ENCODE data around the gene LRRC1. TPM values are rescaled to one million over a fixed set of nuclear protein-coding genes. Genes with fewer than 3 reads are reported as not detected.

LRRC1 gene
- polyA plus RNA-seq, 1 donor (not counting 4 experiments of a cell fraction or from before 2014, with no cell fraction given): 19.7 TPM

DNA sequence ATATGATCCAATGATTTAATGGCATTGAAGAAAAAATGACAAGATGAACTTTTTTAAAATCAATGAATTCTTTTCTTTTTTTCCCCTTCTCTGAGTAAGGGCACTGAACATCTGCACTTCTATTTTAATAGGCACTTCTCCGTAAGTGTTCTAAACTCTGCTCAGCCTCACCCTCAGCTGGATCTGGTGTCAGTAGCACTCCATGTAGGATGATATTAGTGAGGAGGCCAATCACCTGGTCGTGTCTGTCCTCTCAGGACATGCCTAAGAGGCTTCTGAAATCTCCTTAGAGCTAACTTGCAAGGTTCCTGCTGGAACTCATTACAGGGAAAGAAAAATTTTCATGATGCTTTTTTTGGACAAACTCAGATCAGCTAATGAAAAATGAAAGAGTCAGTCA is 167.8 kb downstream of the LRRC1 start:
- dilution Hi-C loops (cut with MboI; ENCODE audit: extremely low pct_ligation_motif_present, low sequenced_read_pairs): no loop called here
- H3K9ac ChIP-seq (ENCODE audit: control insufficient read depth, extremely low read depth, insufficient read depth, low read length): no peak overlapping the region
- no peak for TF ChIP-seq EZH2 (IDR thresholded peaks at IDR 0.05; ENCODE audit: low read length)
- TF ChIP-seq, protein P1, sequence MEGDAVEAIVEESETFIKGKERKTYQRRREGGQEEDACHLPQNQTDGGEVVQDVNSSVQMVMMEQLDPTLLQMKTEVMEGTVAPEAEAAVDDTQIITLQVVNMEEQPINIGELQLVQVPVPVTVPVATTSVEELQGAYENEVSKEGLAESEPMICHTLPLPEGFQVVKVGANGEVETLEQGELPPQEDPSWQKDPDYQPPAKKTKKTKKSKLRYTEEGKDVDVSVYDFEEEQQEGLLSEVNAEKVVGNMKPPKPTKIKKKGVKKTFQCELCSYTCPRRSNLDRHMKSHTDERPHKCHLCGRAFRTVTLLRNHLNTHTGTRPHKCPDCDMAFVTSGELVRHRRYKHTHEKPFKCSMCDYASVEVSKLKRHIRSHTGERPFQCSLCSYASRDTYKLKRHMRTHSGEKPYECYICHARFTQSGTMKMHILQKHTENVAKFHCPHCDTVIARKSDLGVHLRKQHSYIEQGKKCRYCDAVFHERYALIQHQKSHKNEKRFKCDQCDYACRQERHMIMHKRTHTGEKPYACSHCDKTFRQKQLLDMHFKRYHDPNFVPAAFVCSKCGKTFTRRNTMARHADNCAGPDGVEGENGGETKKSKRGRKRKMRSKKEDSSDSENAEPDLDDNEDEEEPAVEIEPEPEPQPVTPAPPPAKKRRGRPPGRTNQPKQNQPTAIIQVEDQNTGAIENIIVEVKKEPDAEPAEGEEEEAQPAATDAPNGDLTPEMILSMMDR (optimal IDR thresholded peaks at IDR 0.05 in 1 of 3, IDR thresholded peaks at IDR 0.05 in 1 of 3, conservative IDR thresholded peaks at IDR 0.05 in 1 of 3; ENCODE audit: extremely low read depth in 1 of 3, insufficient read depth in 2 of 3, low read length in 3 of 3): no peak
- H3K9me3 ChIP-seq (ENCODE audit: control insufficient read depth, low read depth, low read length): no peaks in the 10 kb centered on the region
- no peaks in the 10 kb centered on the region for H4K20me1 ChIP-seq (ENCODE audit: control insufficient read depth, extremely low read depth, insufficient read depth, low read length)
- H3K27ac ChIP-seq (ENCODE audit: control insufficient read depth, insufficient read depth, low read length): no peak overlapping the region
- H3K79me2 ChIP-seq (ENCODE audit: control insufficient read depth, insufficient read depth, low read length): no peaks in the 10 kb centered on the region
- FAIRE-seq (no peak), DNase-seq (ENCODE audit: low read depth, low spot score) (no peak)
- no peak overlapping the region for H2AFZ ChIP-seq (ENCODE audit: control insufficient read depth, low read length)
- no peaks in the 10 kb centered on the region for H3K9me1 ChIP-seq (ENCODE audit: control insufficient read depth, extremely low read depth, insufficient read depth, low read length)
- no peak overlapping the region for H3K4me2 ChIP-seq (ENCODE audit: control insufficient read depth, extremely low read depth, insufficient read depth, low read depth, low read length)
- H3K27me3 ChIP-seq (ENCODE audit: control insufficient read depth, extremely low read depth, insufficient read depth, low read length): no peaks in the 10 kb centered on the region
- peaks cover 2% of the 10 kb centered on the region for H3K4me1 ChIP-seq (ENCODE audit: control insufficient read depth, extremely low read depth, insufficient read depth, low read length)
- H3K4me3 ChIP-seq (ENCODE audit: control insufficient read depth in 2 of 3, extremely low read depth in 1 of 3, insufficient read depth in 2 of 3, low read depth in 1 of 3, low read length in 3 of 3): no peak overlapping the region
- no peaks in the 10 kb centered on the region for H3K36me3 ChIP-seq (ENCODE audit: control insufficient read depth in 2 of 2, extremely low read depth in 1 of 2, insufficient read depth in 2 of 2, low read length in 2 of 2)

DNA sequence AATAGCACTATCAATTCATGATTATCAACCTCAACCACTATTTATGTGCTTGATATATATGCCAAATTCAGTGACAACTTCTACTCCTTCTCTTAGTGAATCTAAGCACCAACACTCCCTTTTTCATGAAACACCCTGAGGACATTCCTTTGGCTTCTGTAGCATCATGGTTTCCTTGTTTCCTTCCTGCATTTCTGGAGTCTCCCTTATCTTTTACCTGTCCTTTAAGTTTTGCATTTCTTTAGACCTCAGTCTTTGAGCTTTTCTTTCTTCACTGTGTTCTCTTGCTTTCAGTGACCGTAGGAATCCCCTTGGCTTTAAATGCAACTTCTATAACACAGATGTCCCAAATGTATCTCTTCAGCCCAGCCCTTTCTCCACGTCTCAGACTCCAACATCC is 172.6 kb downstream of the LRRC1 start:
- Histone ChIP-seq H3K27ac (ENCODE audit: control insufficient read depth, insufficient read depth, low read length) (no peak overlapping the region), H3K79me2 (ENCODE audit: control insufficient read depth, insufficient read depth, low read length) (no peaks in the 10 kb centered on the region), H3K4me1 (ENCODE audit: control insufficient read depth, extremely low read depth, insufficient read depth, low read length) (no peaks in the 10 kb centered on the region), H4K20me1 (ENCODE audit: control insufficient read depth, extremely low read depth, insufficient read depth, low read length) (no peaks in the 10 kb centered on the region), H3K9me3 (ENCODE audit: control insufficient read depth, low read depth, low read length) (no peaks in the 10 kb centered on the region), H3K4me2 (ENCODE audit: control insufficient read depth, extremely low read depth, insufficient read depth, low read depth, low read length) (no peak overlapping the region), H2AFZ (ENCODE audit: control insufficient read depth, low read length) (no peak overlapping the region), H3K36me3 (ENCODE audit: control insufficient read depth in 2 of 2, extremely low read depth in 1 of 2, insufficient read depth in 2 of 2, low read length in 2 of 2) (no peaks in the 10 kb centered on the region), H3K9ac (ENCODE audit: control insufficient read depth, extremely low read depth, insufficient read depth, low read length) (no peak overlapping the region), H3K27me3 (ENCODE audit: control insufficient read depth, extremely low read depth, insufficient read depth, low read length) (no peaks in the 10 kb centered on the region), H3K9me1 (ENCODE audit: control insufficient read depth, extremely low read depth, insufficient read depth, low read length) (no peaks in the 10 kb centered on the region), H3K4me3 (ENCODE audit: control insufficient read depth in 2 of 3, extremely low read depth in 1 of 3, insufficient read depth in 2 of 3, low read depth in 1 of 3, low read length in 3 of 3) (no peak overlapping the region)
- FAIRE-seq: peak; percentile 13
- dilution Hi-C loops (cut with MboI; ENCODE audit: extremely low pct_ligation_motif_present, low sequenced_read_pairs): no loop called here
- TF ChIP-seq, protein P1 (optimal IDR thresholded peaks at IDR 0.05 in 1 of 3, IDR thresholded peaks at IDR 0.05 in 1 of 3, conservative IDR thresholded peaks at IDR 0.05 in 1 of 3; ENCODE audit: extremely low read depth in 1 of 3, insufficient read depth in 2 of 3, low read length in 3 of 3): no peak
- TF ChIP-seq EZH2 (IDR thresholded peaks at IDR 0.05; ENCODE audit: low read length): no peak
- no peak for DNase-seq (ENCODE audit: low read depth, low spot score)

Other genes with a start within 250 kb of the LRRC1 start
- 48.9 to 110 TPM (median 73.2 TPM) in 3 replicates for gene GCLC, start 249.9 kb upstream of the LRRC1 start, polyA plus RNA-seq
- 0.08 to 0.76 TPM (median 0.42 TPM) in 3 replicates for gene KLHL31, start 129.2 kb upstream of the LRRC1 start, polyA plus RNA-seq

Data from keratinocyte (primary cell).